ENCODE results near the gene PKHD1.

Gene PKHD1

DNA sequence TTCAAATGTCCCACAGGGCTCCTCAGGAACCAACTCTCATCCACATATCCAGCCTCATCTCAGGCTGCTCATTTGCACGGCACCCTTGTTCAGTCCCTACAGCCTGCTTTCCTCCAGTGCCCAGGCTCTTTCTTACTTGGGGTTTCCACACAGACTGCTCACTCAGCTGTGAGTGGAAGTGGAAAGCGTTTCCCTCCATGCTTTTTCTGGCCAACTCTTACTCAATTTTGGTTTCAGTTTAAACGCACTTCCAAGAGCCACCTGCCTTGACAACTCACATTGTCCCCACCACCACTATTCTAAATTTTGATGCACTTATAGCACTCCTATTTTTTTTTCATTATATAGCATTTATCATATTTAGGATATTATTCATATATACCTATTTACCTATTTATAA is 367.1 kb downstream of the PKHD1 start:
- TF ChIP-seq, protein P1, sequence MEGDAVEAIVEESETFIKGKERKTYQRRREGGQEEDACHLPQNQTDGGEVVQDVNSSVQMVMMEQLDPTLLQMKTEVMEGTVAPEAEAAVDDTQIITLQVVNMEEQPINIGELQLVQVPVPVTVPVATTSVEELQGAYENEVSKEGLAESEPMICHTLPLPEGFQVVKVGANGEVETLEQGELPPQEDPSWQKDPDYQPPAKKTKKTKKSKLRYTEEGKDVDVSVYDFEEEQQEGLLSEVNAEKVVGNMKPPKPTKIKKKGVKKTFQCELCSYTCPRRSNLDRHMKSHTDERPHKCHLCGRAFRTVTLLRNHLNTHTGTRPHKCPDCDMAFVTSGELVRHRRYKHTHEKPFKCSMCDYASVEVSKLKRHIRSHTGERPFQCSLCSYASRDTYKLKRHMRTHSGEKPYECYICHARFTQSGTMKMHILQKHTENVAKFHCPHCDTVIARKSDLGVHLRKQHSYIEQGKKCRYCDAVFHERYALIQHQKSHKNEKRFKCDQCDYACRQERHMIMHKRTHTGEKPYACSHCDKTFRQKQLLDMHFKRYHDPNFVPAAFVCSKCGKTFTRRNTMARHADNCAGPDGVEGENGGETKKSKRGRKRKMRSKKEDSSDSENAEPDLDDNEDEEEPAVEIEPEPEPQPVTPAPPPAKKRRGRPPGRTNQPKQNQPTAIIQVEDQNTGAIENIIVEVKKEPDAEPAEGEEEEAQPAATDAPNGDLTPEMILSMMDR (IDR thresholded peaks at IDR 0.05; ENCODE audit: low read depth, low read length, missing control alignments): no peak
- no peak for DNase-seq (ENCODE audit: extremely low read depth, low read depth)
- no peak overlapping the region for H3K4me3 ChIP-seq (replicated peaks; ENCODE audit: low read depth, low read length)

- no peak for DNase-seq (ENCODE audit: extremely low read depth, low read depth)
- TF ChIP-seq, protein P1 (IDR thresholded peaks at IDR 0.05; ENCODE audit: low read depth, low read length, missing control alignments): no peak
- H3K4me3 ChIP-seq (replicated peaks; ENCODE audit: low read depth, low read length): no peak overlapping the region
These were observed 368.1 kb downstream of the PKHD1 start for GRCh38 chr6:51719297-51719696.

DNA sequence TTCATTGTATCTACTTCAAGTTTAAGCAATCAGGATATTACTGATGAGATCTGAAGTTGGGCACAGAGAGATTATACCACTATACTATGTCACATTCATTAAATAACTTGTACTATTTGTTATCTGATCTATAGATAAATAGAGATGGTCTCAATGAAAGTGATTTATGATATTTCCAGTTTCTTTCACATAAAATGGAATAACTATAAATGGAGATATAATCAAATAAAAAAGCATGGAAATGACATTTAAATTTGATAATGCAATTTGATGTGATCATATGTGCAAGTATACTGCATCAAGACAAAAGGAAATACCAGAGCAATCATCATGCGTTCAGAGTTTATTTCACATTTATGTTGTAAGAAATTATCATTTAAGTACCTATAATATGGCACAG is 368.9 kb downstream of the PKHD1 start:
- no peak for DNase-seq (ENCODE audit: extremely low read depth, low read depth)
- H3K4me3 ChIP-seq (replicated peaks; ENCODE audit: low read depth, low read length): no peak overlapping the region
- TF ChIP-seq, protein P1 (IDR thresholded peaks at IDR 0.05; ENCODE audit: low read depth, low read length, missing control alignments): no peak

GRCh38 chr6:51717477-51717876 is 369.9 kb downstream of the PKHD1 start:
- TF ChIP-seq, protein P1 (IDR thresholded peaks at IDR 0.05; ENCODE audit: low read depth, low read length, missing control alignments): no peak
- no peak for DNase-seq (ENCODE audit: extremely low read depth, low read depth)
- H3K4me3 ChIP-seq (replicated peaks; ENCODE audit: low read depth, low read length): no peak overlapping the region

- DNase-seq (ENCODE audit: extremely low read depth, low read depth): no peak
- TF ChIP-seq, protein P1 (IDR thresholded peaks at IDR 0.05; ENCODE audit: low read depth, low read length, missing control alignments): no peak
- H3K4me3 ChIP-seq (replicated peaks; ENCODE audit: low read depth, low read length): no peak overlapping the region
These were observed 375.5 kb downstream of the PKHD1 start for GRCh38 chr6:51711876-51712275.

DNA sequence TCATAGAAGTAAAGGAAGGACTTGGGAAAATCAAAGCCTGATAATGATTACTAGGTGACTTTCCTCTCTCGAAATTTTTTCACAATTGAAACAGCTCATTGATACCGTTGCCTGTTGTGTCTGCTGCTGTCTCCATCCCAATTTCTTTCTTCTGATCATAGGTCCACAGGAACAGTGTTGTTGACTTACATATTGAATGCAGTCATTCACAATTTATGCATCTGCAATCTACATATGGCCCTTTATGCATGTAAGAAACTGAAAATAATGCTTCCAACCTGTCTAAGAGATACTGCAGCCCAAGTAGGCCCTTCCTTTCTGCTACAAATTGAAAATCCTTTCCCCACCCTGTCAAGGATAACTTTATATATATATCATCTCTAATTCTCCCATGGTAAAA is 381.3 kb downstream of the PKHD1 start:
- TF ChIP-seq, protein P1 (IDR thresholded peaks at IDR 0.05; ENCODE audit: low read depth, low read length, missing control alignments): no peak
- no peak for DNase-seq (ENCODE audit: extremely low read depth, low read depth)
- no peak overlapping the region for H3K4me3 ChIP-seq (replicated peaks; ENCODE audit: low read depth, low read length)

GRCh38 chr6:51704932-51705540 is 382.4 kb downstream of the PKHD1 start:
- TF ChIP-seq, protein P1 (IDR thresholded peaks at IDR 0.05; ENCODE audit: low read depth, low read length, missing control alignments): no peak
- no peak overlapping the region for H3K4me3 ChIP-seq (replicated peaks; ENCODE audit: low read depth, low read length)
- DNase-seq (ENCODE audit: extremely low read depth, low read depth): no peak

Measured in HFF-Myc (cell line).